ENCODE data around the gene HGFAC.
"Not testable (repeated sequence)": the region's sequence is repeated elsewhere in the genome, so short reads cannot be mapped to it uniquely, and the experiment has no call there.

The HGFAC gene

GRCh38 chr4:3458371-3458770 lies 16.6 kb downstream of the HGFAC start:
- no peak overlapping the region for H3K4me3 ChIP-seq (ENCODE audit: low read depth, low read length)
- no peak for TF ChIP-seq CTCF (conservative IDR thresholded peaks at IDR 0.05; ENCODE audit: low read depth, low read length)
- no peak for DNase-seq (ENCODE audit: low read depth)

DNA sequence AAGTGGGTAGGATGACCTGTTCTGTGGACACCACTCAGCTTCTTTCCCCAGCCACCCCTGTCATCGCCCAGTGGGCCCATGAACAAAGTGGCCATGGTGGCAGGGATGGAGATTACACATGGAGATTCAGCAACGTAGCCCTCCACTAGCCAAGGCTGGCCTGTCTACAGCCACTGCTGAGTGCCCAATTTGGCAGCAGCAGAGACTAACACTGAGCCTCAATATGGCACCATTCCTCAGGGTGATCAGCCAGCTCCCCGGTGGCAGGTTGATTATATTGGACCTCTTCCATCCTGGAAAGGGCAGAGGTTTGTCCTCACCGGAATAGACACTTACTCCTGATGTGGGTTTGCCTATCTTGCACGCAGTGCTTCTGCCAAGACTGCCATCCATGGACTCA lies 17.4 kb downstream of the HGFAC start:
- not testable (repeated sequence) for DNase-seq (ENCODE audit: low read depth); H3K4me3 ChIP-seq (ENCODE audit: low read depth, low read length)

DNA sequence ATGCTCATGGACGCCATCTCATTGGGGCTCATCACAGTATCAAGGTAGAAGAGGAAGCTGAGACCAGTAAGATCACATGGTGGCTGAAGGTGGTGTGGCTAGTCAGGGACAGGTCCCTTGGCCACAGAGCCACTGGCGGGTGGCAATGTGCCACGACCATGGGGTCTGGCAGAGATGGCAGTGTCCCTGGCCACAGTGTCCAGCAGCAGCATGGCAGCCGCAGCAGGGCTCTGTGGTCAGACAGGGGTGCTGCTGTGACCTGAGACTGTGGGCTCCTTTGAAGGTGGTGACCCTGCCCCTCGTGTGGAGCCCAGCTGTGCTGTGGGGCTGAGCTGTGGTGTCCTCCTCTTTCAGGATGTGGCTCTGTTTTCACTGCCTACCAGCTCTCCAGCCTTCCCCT lies 19.2 kb downstream of the HGFAC start:
- no peak for TF ChIP-seq CTCF (conservative IDR thresholded peaks at IDR 0.05; ENCODE audit: low read depth, low read length)
- DNase-seq (ENCODE audit: low read depth), result no peak
- H3K4me3 ChIP-seq (ENCODE audit: low read depth, low read length), result no peak overlapping the region

GRCh38 chr4:3461515-3462291 lies 19.9 kb downstream of the HGFAC start:
- TF ChIP-seq CTCF (conservative IDR thresholded peaks at IDR 0.05; ENCODE audit: low read depth, low read length), result no peak
- no peak overlapping the region for H3K4me3 ChIP-seq (ENCODE audit: low read depth, low read length)
- no peak for DNase-seq (ENCODE audit: low read depth)

- DNase-seq (ENCODE audit: low read depth), result no peak
- H3K4me3 ChIP-seq (ENCODE audit: low read depth, low read length), result no peak overlapping the region
- no peak for TF ChIP-seq CTCF (conservative IDR thresholded peaks at IDR 0.05; ENCODE audit: low read depth, low read length)
Observed at GRCh38 chr4:3462321-3462789, 20.6 kb downstream of the HGFAC start.

GRCh38 chr4:3462790-3463415 lies 21.1 kb downstream of the HGFAC start, which contains the start of gene DOK7:
TSS of gene DOK7 (plus strand) at chr4:3463306. CDS start at chr4:3463376, 70 bp downstream.
- H3K4me3 ChIP-seq (ENCODE audit: low read depth, low read length), result no peak within 1 kb of the TSS
- no peak for DNase-seq (ENCODE audit: low read depth)
- TF ChIP-seq CTCF (conservative IDR thresholded peaks at IDR 0.05; ENCODE audit: low read depth, low read length), result no peak

DNA sequence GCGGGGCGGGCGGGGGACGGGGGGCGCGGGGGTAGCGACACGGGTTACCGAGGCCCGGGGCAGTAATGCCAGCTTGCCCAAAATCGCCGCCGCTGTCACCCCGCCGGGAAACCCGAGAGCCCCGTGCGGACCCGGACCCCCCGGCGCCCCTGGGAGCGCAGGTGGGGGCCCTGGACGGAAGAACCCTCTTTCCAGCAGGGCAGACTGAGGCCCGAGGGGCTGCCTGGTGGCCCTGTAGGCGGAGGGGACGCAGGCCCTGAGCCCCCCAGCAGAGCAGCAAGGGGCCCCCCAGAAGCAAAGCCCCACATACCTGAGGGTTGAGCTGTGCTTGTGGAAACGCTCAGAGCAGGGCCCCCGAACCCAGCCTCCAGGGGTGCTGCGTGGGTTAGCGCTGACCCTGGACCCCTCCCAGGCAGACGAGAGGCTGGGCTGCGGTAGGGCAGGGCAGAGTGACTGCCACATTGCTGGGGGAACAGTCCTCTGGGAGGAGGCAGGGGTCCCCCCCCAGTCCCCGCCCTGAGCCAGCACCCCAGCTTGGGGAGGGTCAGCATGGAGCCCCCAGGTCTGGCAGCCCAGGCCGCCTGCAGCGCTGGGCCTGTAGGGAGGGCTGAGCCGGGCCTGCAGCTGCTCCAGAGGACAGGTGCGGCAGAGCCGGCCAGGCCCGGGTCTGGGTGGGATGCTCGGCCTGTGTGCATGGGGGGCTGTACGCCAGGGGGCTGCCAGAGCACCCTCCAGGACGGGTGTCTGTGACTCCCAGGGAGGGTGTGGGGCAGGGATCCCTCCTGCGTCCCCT lies 22.0 kb downstream of the HGFAC start:
- no peak for TF ChIP-seq CTCF (conservative IDR thresholded peaks at IDR 0.05; ENCODE audit: low read depth, low read length)
- DNase-seq (ENCODE audit: low read depth), result no peak
- no peak overlapping the region for H3K4me3 ChIP-seq (ENCODE audit: low read depth, low read length)
